Suppressor macrophage treated with lipopolysaccharide for 4 hours (primary cell): Measurements from ENCODE around the gene RAB6A.
"Not testable (repeated sequence)": the region's sequence is repeated elsewhere in the genome, so short reads cannot be mapped to it uniquely, and the experiment has no call there.

ENCODE experiments used
- DNase-seq: peaks from one replicate; pipeline ENCODE4 v3.0.0-alpha.2; 2020

RAB6A gene

DNA sequence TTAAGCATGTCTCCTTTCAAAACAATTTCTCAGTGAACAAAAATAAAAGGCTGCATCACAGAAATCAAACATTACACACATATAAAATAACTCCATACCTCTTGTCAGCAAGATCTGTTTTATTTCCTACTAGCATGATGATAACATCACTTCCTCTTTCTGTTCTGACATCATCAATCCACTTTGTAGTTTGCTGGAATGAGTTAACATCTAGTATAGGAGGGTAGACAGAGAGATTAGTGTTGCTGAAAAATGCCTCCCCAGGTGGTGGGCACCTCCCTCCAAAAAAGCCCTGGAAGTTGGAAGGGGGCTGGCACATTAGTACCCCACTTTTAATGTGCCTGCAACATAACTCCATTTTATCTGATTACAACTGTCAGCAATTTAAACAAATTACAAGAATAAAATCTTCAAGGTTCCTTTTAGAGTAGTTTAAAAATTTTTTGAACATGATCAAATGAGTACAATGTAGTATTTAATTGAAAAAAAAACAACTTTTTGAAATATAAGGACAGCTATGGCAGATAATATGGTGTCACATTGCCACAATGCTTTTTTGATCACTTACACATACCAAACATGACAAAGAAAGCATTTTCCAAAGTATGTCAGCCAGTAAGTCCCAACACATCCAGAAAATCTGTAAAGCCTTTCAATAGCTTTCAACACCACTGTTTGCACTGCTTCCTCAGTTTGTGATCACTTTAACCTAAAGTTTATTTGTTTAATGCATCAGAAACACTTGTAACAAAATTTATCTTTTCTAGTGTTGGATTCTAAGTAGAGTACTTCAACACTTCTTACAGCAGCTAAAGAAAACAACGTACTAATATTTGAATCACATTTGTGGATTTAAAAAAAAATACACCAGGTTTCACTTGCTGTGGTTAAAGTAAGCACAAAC is 44.5 kb downstream of the RAB6A start:
- DNase-seq = peak; percentile 57

DNA sequence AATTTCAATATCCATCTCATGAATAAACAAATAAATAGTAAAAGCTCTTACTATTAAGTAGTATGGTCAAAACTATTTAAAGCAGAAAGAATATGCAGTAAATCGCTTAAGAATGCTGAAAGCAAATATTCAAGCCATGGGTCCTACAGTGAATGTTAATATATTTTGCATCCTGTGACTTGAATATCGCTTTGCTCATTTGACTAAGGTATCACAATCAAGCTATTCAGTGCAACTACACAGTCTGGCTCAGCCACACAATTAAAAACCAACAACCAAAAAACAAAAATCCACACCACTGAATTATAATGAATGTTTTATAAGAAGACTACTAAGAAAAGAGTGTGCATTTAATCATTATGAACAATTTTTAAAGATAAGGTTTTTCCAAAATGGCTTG is 45.3 kb downstream of the RAB6A start:
- no peak for DNase-seq

DNA sequence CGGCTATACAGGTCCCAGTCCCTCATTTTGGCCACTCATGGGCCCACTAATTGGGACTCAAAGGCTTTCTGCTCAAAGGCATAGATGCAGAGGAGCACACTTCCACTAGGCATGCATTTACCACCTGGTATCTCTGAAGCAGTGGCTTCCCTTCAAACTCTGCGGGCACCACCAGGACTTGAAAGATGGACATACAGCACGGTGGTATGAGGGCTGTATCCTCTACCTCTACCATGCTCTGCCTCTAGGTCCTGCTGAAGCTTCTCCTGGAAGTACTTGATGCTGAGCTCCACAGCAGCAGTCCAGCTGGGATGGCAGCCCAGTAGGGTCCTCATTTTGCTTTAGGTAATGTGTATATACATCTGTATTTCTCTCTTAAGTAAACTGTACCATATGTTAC is 49.9 kb downstream of the RAB6A start:
- no peak for DNase-seq

DNA sequence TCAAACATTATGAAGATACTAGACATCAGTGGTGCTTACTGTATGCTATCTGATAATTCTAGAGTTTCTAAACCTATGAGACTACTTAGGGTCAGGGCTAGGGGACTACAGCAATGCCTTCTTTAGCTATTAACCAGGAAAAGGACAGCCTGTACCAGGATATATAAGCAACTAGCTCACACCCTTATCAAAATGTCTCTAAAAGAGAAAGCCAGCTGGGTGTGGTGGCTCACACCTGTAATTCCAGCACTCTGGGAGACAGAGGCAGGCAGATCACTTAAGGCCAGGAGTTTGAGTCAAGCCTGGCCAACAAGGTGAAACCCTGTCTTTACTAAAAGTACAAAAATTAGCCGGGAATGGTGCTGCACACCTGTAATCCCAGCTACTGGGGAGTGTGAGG is 55.8 kb downstream of the RAB6A start:
- DNase-seq = no peak

DNA sequence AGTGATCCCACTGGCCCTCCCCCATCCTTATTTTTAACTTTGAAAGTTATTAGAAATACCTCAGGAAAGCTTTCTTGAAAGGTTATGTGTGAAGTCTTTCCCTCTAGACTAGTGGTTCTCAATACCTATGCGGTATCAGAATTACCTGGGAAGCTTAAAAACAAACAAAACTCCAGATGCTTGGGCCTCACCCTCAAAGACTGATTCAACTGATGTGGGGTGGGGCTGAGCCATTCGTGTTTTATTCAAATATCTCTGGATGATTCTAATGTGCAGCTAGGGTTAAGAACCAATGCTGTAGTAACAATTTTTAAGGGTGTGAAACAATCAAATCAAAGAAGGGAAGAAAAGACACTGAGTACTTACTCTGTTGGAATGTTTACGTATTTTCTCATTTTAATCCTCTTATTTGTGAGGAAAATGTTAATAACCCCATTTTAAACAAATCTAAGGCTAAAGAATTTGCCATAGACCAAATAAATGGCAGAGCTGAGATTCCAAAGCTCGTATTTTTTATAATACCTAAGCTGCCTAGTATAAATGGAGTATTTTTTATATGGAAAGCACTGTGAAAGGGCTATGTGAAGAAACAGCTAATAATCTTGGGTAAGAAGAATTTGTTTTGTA is 66.9 kb downstream of the RAB6A start:
- no peak for DNase-seq

DNA sequence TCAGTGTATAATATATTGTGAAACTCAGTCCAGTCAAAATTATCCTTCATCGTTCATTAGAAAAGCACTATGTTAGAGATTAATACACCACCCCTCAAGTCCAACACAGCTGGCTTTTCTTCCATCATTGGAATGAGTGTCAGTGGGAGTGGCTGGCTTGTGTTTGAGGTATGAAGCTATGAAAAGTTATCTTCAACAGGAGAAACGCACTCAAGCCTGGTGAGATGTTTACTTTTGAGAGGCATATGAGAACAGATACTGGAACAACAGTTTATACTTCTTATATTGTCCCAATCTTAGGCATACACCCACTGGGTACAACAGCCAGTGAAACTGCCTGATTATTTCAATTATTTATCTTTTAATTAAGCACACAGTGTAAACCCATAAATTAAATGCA is 80.2 kb downstream of the RAB6A start:
- DNase-seq = no peak

DNA sequence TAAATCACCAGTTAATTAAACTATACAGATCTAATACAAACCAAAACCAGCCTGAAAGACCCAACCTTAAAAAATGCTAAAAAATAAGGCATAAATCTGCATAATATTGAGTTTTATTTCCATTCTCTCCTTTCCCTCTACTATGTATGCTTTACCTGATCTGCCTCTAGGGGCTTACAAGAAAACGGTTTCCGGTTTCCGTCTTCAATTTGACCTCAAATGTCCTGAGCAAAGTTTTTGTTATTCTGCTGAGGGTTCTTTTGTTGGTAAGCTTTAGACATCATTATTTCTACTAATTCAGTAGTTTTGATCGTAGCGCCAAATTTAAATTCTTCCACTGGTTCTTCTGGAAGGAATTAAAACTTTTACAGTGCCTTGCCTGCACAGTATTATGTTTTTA is 84.3 kb downstream of the RAB6A start:
- DNase-seq = not testable (repeated sequence)

DNA sequence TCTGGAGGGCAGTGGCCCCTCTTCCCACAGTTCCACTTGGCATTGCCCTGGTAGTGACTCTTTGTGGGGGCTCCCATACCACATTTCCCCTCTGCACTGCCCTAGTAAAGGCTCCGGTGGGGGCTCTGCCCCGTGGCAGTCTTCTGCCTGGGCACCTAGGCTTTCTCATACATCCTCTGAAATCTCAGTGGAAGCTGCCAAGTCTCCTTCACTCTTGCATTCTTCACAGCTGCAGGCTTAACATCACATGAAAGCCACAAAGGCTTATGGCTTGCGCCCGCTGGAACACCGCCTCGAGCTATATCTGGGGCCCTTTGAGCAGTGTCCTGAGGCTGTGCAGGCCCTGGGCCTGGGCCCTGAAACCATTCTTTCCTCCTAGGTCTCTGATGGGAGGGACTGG is 89.2 kb downstream of the RAB6A start:
- no peak for DNase-seq

DNA sequence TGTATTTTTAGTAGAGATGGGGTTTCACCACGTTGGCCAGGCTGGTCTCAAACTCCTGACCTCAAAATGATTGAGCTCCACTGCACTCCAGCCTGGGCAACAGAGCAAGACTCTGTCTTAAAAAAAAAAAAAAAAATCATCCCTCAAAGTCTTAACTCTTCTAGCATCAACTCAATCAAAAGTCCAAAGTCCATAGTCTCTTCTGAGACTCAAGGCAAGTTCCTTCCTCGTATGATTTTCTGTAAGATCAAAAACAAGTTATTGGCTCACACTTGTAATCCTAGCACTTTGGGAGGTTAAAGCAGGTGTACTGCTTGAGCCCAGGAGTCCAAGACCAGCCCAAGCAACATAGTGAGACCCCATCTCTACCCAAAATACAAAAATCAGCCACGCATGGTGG is 90.1 kb downstream of the RAB6A start:
- DNase-seq = no peak

DNA sequence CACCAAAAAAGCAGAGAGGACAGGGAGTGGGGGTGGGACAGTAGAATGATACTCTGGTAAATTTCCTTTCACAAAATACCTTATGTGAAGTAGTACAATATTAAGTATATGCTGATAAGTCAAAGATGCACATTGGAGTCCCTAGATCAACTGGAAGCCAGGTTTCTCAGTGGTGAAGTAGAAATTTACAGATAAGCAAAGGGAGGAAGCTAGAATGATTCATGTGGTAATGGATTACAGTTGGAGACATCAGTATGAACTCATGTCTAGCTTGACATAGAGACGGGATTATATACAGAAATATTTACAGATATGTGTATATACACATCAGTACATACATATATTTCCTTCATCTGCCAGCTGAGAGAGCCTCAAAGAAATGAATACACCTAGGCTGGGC is 93.0 kb downstream of the RAB6A start:
- DNase-seq = no peak

DNA sequence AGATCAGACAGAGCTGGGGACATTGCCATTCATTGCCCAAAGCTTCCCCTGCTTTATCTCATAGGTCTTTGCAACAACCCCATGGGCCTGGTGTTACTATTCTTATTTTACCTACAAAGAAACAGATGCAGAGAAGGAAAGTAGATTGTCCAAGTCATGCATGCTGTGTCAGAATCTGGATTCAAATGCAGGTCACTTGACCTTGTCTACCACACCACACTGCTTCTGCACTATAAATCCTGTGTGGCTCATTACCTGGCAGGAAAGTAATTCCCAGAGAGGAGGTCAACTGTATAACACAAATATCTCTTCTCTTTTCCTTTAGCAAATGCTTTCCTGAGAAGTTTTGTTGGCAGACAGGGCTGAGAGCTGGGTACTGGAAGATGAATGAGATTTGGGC is 96.0 kb downstream of the RAB6A start:
- DNase-seq = no peak

DNA sequence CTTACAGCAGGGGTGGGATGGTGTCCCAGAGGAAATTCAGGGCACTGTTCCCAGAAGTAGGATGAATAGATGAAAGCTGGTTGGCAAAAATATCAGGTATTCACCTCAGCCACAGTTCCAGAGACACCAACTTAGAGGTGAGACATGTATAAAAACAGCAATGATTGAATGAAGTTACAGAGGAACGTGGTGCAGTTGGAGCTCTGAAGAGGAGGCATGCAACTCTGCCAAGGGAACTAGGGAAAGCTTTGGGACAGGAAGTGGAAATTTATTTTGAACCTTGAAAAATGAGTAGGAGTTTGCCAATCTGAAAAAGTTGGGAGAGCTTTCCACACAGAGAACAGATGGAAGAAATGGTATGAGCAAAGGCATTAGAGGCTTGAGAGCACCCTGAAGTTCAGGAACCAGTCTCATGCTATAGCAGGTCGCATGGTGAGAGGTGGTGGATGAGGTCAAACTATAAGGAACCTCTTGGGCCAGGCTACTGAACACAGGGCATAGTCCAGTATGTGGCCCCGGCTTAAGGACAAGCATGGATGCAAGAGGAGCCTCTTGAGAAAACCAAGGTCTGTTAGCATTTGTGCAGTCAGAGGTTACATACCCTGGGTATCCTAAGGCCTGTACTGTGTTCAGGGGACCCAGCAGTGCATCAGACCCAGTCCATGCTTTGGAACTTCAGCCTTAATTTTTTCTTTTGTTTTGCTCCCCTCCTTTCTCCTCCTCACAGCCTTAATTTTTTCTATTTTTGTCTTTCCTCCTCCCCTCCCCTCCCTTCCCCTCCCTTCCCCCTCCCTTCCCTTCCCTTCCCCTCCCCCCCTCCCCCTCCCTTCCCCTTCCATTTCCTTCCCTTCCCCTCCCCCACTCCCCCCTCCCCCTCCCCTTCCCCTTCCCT is 97.0 kb downstream of the RAB6A start:
- no peak for DNase-seq

DNA sequence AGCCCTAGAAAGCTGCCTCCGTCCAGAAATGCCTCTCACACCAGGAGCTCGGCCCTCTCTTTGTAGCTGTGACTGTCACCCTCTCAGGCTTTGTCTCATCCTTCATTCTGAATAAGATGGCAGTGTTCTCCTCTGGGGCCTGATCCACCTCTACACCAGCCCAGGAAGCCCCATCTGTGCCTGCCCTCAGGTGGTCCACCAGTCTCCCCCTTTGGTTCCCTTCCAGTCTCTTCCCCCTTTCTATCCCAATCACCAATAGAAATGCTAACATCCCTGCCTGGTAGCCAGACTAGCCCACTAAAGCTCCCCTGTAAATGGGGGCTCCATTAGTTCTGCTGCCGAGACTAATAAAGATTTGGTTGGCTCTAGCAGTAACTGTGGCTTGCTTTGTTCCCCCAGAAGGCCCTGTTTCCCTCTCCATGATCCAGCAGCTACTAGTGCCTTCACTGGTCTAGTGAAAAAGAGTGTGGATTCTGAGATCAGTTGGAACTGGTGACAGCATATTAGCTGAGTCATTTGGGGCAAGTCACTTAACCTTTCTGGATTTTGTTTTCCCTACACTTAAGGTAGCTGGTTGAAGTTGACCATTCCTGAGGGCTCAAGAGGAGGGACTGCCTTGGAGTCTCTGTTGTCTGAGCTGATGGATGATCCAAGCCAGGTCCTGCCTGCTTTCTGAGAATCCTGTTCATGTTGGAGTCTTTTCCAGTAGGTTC is 98.3 kb downstream of the RAB6A start:
- DNase-seq = no peak

DNA sequence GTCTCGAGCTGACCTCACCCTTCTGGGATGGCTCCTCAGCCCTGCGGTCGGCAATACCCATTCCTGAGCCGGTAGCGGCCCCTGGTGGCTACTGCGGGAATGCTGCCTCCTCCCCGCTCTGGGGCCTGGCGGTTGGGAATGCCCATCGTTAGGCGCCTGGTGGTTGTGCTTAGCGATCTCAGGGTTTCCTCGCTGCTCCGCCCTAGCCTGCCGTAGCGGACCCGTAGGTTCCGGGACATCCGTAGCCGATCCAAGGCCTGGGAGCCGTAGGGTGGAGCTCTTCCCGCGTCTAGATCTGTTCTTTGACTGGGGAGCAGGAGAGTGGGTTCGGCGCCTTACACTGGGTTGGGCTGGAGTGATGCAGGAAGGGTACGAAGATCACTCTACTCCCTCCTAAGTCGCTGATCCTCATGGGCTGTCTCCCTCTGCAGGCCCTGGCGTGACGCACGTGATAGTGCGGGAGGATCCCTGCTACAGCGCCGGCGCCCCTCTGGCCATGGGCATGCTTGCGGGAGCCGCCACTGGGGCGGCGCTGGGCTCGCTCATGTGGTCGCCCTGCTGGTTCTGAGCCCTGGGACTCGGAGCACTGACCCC is 99.7 kb downstream of the RAB6A start:
- DNase-seq = peak; percentile 92

DNA sequence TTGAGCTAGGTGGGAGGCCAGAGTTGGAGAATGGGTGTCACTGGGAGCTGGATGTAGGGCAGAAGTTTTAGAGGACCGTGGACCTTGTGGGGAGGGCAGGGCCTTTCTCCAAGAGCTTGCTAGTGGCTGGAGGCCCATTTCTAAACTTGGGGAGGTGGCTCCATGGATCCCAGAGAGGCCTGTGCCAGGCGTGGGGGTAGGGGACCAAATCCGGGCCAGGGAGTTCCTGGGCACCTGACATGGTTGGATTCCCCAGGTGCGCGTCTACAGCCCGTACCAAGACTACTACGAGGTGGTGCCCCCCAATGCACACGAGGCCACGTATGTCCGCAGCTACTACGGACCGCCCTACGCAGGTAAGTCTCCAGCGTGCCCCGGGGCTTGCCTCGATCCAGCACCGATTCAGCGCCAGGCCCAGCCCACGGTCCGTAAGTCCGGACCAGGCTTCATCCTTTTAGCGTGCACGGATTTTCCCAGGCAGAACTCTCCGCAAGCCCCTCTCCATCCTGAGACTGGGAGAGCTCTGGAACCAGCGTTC is 100.3 kb downstream of the RAB6A start:
- DNase-seq = no peak

DNA sequence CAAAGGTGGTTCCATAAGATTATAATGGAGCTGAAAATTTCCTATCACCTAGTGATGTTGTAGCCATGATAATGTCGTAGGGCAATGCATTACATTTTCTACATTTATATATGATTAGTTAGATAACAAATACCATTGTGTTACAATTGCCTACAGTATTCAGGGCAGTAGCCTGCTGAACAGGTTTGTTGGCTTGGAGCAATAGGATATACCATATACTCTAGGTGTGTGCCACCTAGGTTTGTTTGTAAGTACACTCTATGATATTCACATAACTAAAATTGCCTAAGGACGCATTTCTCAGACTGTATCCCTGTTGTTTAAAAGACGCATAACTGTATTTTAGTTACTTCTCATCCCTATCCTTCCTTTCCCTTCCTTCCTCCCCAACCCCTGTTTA is 100.9 kb downstream of the RAB6A start:
- DNase-seq = no peak

DNA sequence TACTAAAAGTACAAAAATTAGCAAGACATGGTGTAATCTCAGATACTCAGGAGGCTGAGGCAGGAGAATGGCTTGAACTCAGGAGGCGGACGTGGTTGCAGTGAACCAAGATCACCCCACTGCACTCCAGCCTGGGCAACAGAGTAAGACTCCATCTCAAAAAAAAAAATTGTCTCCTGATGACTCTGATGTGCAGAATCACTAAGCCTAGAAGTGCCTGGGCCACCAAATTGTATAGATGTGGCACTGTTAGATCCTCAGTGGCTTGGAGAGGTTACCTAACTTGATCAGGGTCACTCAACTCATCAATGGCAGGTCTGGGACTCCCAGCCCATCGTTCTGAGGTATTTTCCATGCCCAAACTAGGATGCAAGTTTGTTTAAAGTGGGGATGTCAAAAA is 103.9 kb downstream of the RAB6A start:
- DNase-seq = no peak

DNA sequence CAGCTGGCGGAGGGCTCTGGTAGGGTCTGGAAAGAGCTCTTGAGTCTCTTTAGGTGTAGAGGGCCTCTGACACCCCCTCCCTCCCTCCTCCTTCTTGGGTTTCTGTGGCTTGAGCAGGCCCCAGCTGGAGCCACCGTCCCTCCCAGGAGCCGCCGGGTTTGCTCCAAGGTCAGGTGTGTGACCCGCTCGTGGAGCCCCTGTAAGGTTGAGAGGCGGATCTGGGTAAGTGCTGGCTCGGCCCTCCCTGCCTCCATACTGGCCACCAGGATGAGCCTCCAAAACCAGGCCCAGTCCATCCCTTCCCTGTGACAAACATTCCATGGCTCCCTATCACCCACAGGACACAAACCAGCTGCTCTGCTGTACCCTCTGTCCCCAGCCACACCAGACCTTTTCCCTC is 105.2 kb downstream of the RAB6A start:
- DNase-seq = no peak

DNA sequence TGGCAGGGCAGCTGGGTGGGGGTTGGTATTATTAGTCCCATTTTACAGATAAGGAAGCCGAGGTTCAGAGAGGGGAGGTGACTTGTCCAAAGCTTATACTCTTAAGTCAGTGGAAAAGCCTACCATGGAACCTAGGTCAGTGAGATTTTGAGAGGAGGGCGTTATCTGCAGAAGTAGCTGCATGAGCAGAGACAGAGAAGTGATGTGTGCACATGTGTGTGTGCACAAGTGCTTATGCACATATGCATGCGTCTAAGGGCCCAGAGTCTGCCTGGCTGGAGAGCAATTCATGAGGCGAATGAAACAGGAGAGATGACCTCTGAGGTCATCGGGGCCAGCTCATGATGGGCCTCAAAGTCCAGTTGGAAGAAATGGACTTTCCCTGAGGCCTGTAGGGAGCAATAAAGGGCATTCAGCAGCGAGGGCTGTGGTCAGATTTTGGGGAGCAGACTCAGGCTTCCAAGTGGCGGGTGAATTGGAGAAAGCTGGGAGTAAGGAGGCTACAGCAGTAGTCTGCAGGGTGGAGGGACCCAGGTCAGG is 106.3 kb downstream of the RAB6A start:
- DNase-seq = no peak

DNA sequence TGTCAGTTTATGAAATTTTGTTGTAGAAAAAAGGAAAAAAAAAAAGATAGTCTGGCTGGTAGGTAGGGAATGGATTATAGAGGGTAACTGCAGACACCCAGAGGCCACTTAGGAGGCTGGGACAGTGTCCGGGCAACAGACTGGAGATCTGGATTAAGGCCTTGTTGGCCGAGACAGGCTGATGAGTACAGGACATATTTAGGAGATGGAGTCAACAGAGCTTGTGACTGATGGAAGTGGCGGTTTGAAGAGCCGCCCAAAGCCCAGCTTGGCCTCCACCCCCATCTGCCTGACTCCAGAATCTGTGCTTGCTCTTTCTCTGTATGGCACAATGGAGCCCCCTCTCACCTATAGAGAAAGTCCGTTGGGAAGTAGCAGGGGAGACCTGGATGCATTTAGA is 106.9 kb downstream of the RAB6A start:
- no peak for DNase-seq

DNA sequence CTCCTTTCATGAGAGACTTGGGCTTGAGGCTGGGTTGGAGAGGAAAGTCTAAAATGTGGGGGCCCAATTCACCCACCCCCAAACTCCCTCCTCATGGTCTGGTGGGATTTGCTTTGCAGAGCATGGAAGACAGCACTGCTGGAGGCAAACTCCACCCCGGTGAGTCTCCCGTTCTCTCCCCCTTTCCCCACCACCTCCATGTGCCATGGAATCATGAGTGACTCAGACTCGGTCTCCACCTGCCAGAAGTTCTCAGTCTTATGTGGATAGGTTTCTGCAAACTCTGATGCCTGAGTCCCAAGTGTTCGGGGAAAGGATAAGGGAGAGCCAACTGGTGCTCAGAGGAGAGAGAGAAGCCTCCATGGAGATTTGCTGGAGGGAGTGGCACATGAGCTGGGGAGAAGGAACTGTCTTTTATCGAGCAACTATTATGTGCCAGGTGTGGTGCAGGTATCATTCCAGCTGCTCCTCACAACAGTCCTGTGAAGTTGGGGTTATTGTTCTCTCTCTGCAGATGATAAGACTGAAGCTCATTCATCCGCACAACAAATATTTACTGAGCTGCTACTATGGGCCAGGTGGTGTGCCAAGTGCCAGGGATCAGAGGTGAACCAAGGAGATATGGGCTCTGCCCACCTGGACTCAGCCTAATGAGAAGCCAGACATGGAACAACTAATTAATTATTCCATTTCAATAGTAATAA is 107.9 kb downstream of the RAB6A start:
- DNase-seq = no peak
